ENCODE measurements around the gene NRTN.
"Not testable (repeated sequence)": the region's sequence is repeated elsewhere in the genome, so short reads cannot be mapped to it uniquely, and the experiment has no call there.

Gene NRTN

GRCh38 chr19:5839065-5840017, 34.5 kb downstream of the NRTN start, which contains the start of gene FUT6:
FUT6 (minus strand) TSS chr19:5839702; CDS start chr19:5832567, 7,135 bp downstream.
- ChIA-PET POLR2A (interaction anchor here (1.0 kb wide), 1 partner anchor 11 kb away, joined by 4 read pairs; no protein-coding TSS in a partner anchor), CTCF (interaction anchor here (0.9 to 2.2 kb wide), 3 partner anchors 10 to 35 kb away, joined by 4 to 6 read pairs (median 5); no protein-coding TSS in a partner anchor)
- DNase-seq (ENCODE audit: extremely low spot score), result no peak
- no peak for TF ChIP-seq CTCF (IDR thresholded peaks at IDR 0.05; ENCODE audit: control extremely low read depth, extremely low read depth, low read depth, missing control alignments)

GRCh38 chr19:5841735-5842111, 36.9 kb downstream of the NRTN start:
- POLR2A ChIA-PET; DNase-seq (ENCODE audit: extremely low spot score): not testable (repeated sequence)
- CTCF ChIA-PET, result interaction anchor here (2.2 kb wide), 1 partner anchor 13 kb away, joined by 5 read pairs; no protein-coding TSS in a partner anchor

- DNase-seq (ENCODE audit: extremely low spot score), result no peak
- ChIA-PET CTCF (interaction anchor here (1.1 kb wide), 1 partner anchor 39 kb away, joined by 3 read pairs; the partner anchor contains the start of gene NRTN), POLR2A (no interaction called here)
- TF ChIP-seq CTCF (IDR thresholded peaks at IDR 0.05; ENCODE audit: control extremely low read depth, extremely low read depth, low read depth, missing control alignments), result no peak
Observed at GRCh38 chr19:5843295-5843927, 38.5 kb downstream of the NRTN start.

- CTCF ChIA-PET, result interaction anchor here (1.1 kb wide), 1 partner anchor 178 kb away, joined by 3 read pairs; no protein-coding TSS in a partner anchor
- no peak for TF ChIP-seq CTCF (IDR thresholded peaks at IDR 0.05; ENCODE audit: control extremely low read depth, extremely low read depth, low read depth, missing control alignments)
- POLR2A ChIA-PET, result no interaction called here
- DNase-seq (ENCODE audit: extremely low spot score), result no peak
Observed at GRCh38 chr19:5844456-5845433, 39.9 kb downstream of the NRTN start.

GRCh38 chr19:5847846-5848245, 43.0 kb downstream of the NRTN start:
- POLR2A ChIA-PET; CTCF ChIA-PET; DNase-seq (ENCODE audit: extremely low spot score): not testable (repeated sequence)

DNA sequence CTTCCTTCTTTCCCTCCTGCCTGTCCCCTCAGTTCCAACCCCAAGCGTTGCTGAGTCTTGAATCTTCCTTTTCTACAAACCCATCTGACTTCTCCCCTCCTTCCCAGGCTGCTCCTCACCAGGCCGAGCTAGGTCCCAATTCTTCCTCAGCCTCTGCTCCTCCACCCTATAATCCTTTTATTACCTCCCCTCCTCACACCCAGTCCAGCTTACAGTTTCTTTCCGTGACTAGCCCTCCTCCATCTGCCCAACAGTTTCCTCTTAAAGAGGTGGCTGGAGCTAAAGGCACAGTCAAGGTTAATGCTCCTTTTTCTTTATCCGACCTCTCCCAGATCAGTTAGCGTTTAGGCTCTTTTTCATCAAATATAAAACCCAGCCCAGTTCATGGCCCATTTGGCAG, 43.8 kb downstream of the NRTN start:
- POLR2A ChIA-PET; CTCF ChIA-PET; DNase-seq (ENCODE audit: extremely low spot score): not testable (repeated sequence)

DNA sequence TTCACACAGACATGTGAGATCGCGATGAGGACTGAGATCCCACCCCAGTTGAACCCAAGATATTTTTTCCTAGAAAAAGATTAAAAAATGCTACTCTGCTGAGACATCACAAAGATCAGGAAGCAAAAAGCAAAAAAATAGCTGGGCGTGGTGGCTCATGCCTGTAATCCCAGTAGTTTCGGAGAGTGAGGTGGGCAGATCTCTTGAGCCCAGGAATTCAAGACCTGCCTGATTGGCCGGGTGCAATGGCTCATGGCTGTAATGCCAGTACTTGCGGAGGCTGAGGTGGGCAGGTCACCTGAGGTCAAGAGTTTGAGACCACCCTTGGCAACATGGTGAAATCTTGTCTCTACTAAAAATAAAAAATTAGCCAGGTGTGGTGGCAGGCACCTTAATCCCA, 45.3 kb downstream of the NRTN start:
- POLR2A ChIA-PET, result no interaction called here
- no peak for DNase-seq (ENCODE audit: extremely low spot score)
- TF ChIP-seq CTCF (IDR thresholded peaks at IDR 0.05; ENCODE audit: control extremely low read depth, extremely low read depth, low read depth, missing control alignments), result no peak
- CTCF ChIA-PET, result no interaction called here

Measured in GM10248 (cell line).